DOHH2 (cell line): ENCODE results near the gene PRAF2.

Experiments
- H3F3A ChIP-seq: fragments of 200-600 bp; sonication (generic), shearing (Covaris generic); 2 replicates; pipeline ENCODE4 v1.6.0; 2016; ENCODE audit warnings: antibody characterized with exemption, mild to moderate bottlenecking; ENCODE audit not compliant: control insufficient read depth, insufficient read depth
- H3K27ac ChIP-seq: fragments of 200-600 bp; sonication (generic); 2 replicates; pipeline ENCODE4 v1.5.1; 2014; ENCODE audit warnings: low read depth, mild to moderate bottlenecking, low read length, moderate library complexity
- H3K27me3 ChIP-seq: fragments of 200-600 bp; sonication (generic); 2 replicates; pipeline ENCODE4 v1.6.1; 2014; ENCODE audit warnings: mild to moderate bottlenecking, low read length, mixed read lengths; ENCODE audit not compliant: control insufficient read depth
- H3K36me3 ChIP-seq: fragments of 200-600 bp; sonication (generic); 2 replicates; pipeline ENCODE4 v1.6.1; 2014; ENCODE audit warnings: mild to moderate bottlenecking, low read length, moderate library complexity, mixed read lengths; ENCODE audit not compliant: control insufficient read depth
- H3K4me1 ChIP-seq: fragments of 200-600 bp; sonication (generic); 2 replicates; pipeline ENCODE4 v1.6.1; 2014; ENCODE audit warnings: mild to moderate bottlenecking, low read length, mixed read lengths; ENCODE audit not compliant: control insufficient read depth
- H3K4me2 ChIP-seq: fragments of 200-600 bp; sonication (generic); 2 replicates; pipeline ENCODE4 v1.6.0; 2014; ENCODE audit warnings: mild to moderate bottlenecking, low read length, moderate library complexity
- H3K4me3 ChIP-seq: fragments of 200-600 bp; sonication (generic); 2 replicates; pipeline ENCODE4 v1.5.1; 2014; ENCODE audit warnings: mild to moderate bottlenecking, low read length, mixed read lengths
- H3K79me2 ChIP-seq: fragments of 200-600 bp; sonication (generic); 2 replicates; pipeline ENCODE4 v1.6.1; 2014; ENCODE audit warnings: mild to moderate bottlenecking, low read length, mixed read lengths; ENCODE audit not compliant: control insufficient read depth
- H3K9me2 ChIP-seq: fragments of 200-600 bp; sonication (generic); replicated peaks from 2 replicates; pipeline ENCODE4 v1.6.1; 2014; ENCODE audit warnings: mild to moderate bottlenecking, low read length, mixed read lengths; ENCODE audit not compliant: control insufficient read depth
- H3K9me3 ChIP-seq: fragments of 200-600 bp; sonication (generic); 2 replicates; pipeline ENCODE4 v1.6.1; 2014; ENCODE audit warnings: antibody characterized with exemption, low read length, mixed read lengths; ENCODE audit not compliant: control insufficient read depth, insufficient read depth
- H4K20me1 ChIP-seq: fragments of 200-600 bp; sonication (generic); 2 replicates; pipeline ENCODE4 v1.6.0; 2014; ENCODE audit warnings: low read depth, mild to moderate bottlenecking, antibody characterized with exemption, low read length, moderate library complexity; ENCODE audit not compliant: control insufficient read depth, insufficient read depth
- EZH2phosphoT487 ChIP-seq: fragments of 200-600 bp; sonication (generic); IDR thresholded peaks from 2 replicates; pipeline ENCODE4 v1.6.1; 2017; ENCODE audit warnings: borderline replicate concordance, mild to moderate bottlenecking, antibody characterized with exemption, low read length, moderate library complexity, mixed read lengths
- TF ChIP-seq, protein P1 (sequence below): fragments of 200-600 bp; sonication (generic); IDR thresholded peaks from one replicate; pipeline ENCODE4 v1.5.1; 2014; ENCODE audit warnings: antibody characterized with exemption, mild to moderate bottlenecking, low read depth, low read length; ENCODE audit not compliant: poor library complexity, severe bottlenecking

Gene PRAF2, protein sequence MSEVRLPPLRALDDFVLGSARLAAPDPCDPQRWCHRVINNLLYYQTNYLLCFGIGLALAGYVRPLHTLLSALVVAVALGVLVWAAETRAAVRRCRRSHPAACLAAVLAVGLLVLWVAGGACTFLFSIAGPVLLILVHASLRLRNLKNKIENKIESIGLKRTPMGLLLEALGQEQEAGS

DNA sequence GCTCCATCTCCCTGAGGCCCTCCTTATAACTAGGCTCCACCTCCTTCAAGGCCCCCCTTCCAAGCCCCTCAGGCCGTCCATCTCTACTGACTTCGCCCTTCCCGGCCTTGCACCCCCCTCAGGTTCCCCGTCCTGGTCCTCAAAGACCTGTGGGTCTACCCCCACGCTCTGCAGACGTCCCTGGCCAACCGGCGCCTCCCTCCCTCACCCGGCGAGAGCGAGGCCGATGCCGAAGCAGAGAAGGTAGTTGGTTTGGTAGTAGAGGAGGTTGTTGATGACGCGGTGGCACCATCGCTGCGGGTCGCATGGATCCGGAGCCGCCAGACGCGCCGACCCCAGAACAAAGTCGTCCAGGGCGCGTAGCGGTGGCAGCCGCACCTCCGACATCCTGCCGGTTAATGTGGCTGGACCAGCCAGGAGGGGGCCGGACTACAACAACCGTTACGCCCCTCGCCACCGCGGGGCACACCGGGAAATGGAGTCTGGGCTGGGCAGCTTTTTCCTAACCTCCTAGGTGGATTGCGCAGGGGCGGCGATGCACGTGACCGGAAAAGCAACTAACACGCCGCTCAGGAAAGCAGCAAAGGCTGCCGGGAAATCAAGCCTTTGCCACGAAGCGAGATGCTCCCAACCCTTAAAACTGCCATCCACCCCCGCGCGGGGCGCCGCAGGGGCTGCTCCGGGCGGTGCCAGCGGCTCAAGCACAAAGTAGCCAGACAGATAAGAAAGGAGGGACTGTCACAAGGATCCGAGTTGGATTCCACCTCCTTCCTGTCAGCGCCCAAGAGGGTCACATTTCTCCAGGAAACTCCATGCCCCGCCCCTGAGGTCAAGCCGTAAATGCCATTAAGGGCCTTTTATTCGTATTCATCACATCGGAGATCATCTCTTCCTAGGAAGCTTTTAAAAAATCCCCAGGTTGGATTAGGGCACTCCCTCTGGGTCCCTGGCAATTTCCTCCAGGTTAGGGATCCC lies at the start of gene PRAF2:
Gene PRAF2, minus strand, starts transcription at position 402 of the 975 bp plus-strand sequence. Its CDS starts 15 bp downstream, at position 387.
- Histone ChIP-seq H3K4me1 (peaks cover 11% of the 10 kb centered on the region), H3K27ac (no peak within 1 kb of the TSS), H3K79me2 (peaks cover 13% of the 10 kb centered on the region), H3K9me3 (no peaks in the 10 kb centered on the region), H4K20me1 (no peaks in the 10 kb centered on the region), H3K27me3 (no peaks in the 10 kb centered on the region), H3K4me3 (peak within 1 kb of the TSS; percentile 93), H3K4me2 (peak within 1 kb of the TSS; percentile 78), H3F3A (no peaks in the 10 kb centered on the region), H3K9me2 (no peaks in the 10 kb centered on the region), H3K36me3 (peaks cover 3% of the 10 kb centered on the region; the same call in 1 of the 2 replicates)
- TF ChIP-seq EZH2phosphoT487: no peak
- TF ChIP-seq, protein P1, sequence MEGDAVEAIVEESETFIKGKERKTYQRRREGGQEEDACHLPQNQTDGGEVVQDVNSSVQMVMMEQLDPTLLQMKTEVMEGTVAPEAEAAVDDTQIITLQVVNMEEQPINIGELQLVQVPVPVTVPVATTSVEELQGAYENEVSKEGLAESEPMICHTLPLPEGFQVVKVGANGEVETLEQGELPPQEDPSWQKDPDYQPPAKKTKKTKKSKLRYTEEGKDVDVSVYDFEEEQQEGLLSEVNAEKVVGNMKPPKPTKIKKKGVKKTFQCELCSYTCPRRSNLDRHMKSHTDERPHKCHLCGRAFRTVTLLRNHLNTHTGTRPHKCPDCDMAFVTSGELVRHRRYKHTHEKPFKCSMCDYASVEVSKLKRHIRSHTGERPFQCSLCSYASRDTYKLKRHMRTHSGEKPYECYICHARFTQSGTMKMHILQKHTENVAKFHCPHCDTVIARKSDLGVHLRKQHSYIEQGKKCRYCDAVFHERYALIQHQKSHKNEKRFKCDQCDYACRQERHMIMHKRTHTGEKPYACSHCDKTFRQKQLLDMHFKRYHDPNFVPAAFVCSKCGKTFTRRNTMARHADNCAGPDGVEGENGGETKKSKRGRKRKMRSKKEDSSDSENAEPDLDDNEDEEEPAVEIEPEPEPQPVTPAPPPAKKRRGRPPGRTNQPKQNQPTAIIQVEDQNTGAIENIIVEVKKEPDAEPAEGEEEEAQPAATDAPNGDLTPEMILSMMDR: no peak

DNA sequence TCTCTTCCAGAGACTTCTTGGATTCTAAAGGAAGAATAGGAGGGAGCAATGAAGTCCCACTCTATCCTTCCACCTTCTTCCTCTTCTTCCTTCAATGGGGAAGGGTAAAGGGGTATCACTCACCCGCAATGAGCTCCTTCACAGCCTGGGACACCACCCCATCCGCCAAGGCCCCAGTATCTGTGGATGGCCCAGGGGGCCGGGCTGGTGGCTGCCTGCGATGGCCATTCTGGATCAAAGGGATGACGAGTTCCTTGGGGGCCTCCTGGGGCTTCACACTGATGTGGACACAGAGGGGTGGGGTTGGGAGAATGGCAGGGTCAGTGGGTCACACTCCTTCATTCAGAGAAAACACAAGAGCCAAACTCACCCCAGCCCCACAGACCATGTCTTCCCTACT lies 48.7 kb upstream of the PRAF2 start:
- peaks cover 12% of the 10 kb centered on the region for H3K4me1 ChIP-seq
- no peak overlapping the region for H3K27ac ChIP-seq
- H3F3A ChIP-seq: no peaks in the 10 kb centered on the region
- H3K27me3 ChIP-seq: no peaks in the 10 kb centered on the region
- peaks cover 21% of the 10 kb centered on the region for H3K79me2 ChIP-seq
- TF ChIP-seq, protein P1: no peak
- TF ChIP-seq EZH2phosphoT487: no peak
- no peaks in the 10 kb centered on the region for H4K20me1 ChIP-seq
- no peaks in the 10 kb centered on the region for H3K9me3 ChIP-seq
- peaks cover 13% of the 10 kb centered on the region for H3K36me3 ChIP-seq
- H3K9me2 ChIP-seq: no peaks in the 10 kb centered on the region
- H3K4me2 ChIP-seq: peak overlapping the region; percentile 83
- peak overlapping the region; percentile 95 for H3K4me3 ChIP-seq

DNA sequence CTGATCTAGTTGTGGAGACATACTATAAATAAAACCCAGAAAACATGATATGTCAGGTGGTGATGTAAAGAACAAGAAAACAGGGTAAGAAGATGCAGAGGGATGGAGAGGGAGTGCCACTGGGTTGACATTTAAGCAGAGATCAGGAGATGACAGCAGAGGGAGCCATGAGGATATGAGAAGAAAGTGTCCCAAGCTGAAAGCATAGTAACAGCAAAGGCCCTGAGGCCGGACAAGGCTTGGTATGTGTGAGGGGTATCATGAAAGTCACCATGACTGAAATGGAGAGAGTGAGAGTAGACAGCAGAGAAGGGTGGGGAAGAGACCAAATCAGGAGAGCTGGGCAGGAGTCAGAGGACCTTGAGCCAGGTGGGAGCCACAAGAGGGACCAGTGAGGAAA lies 46.3 kb upstream of the PRAF2 start:
- H3K27me3 ChIP-seq: no peaks in the 10 kb centered on the region
- no peak overlapping the region for H3K27ac ChIP-seq
- no peaks in the 10 kb centered on the region for H3K9me2 ChIP-seq
- no peak overlapping the region for H3K4me2 ChIP-seq
- H3K79me2 ChIP-seq: peaks cover 21% of the 10 kb centered on the region
- no peak for TF ChIP-seq EZH2phosphoT487
- TF ChIP-seq, protein P1: no peak
- no peaks in the 10 kb centered on the region for H3F3A ChIP-seq
- peaks cover 23% of the 10 kb centered on the region for H3K36me3 ChIP-seq
- H3K4me3 ChIP-seq: no peak overlapping the region
- H3K4me1 ChIP-seq: peaks cover 12% of the 10 kb centered on the region
- H3K9me3 ChIP-seq: no peaks in the 10 kb centered on the region
- no peaks in the 10 kb centered on the region for H4K20me1 ChIP-seq
